Activated CD8-positive, alpha-beta T cell treated with anti-CD3 and anti-CD28 coated beads for 36 hours (primary cell): ENCODE data around the gene ZNF333. TPM values are rescaled to one million over a fixed set of nuclear protein-coding genes. Genes with fewer than 3 reads are reported as not detected.

Experiments used
- ATAC-seq: fragments of 200-7000 bp; cut with Tn5 transposase; one replicate; pipeline ENCODE4 v1.10.0; 2021; ENCODE audit warnings: mild to moderate bottlenecking, moderate library complexity
- CTCF ChIA-PET: fragments of 350-600 bp; sonication (Branson Sonifier 250); formaldehyde crosslinking; loops from one replicate; lab custom pipeline; 2021; ENCODE audit warnings: antibody characterized with exemption; lab: Charles Lee
- POLR2A ChIA-PET: fragments of 350-600 bp; sonication (Branson Sonifier 250); formaldehyde crosslinking; loops from one replicate; lab custom pipeline; 2021; ENCODE audit warnings: antibody characterized with exemption; lab: Charles Lee
- DNase-seq: peaks from one replicate; pipeline ENCODE4 v3.0.0-alpha.2; 2020
- H3K27ac Mint-ChIP-seq: one replicate; pipeline ENCODE4 v1.8.0; 2021; ENCODE audit warnings: mild to moderate bottlenecking, mixed read lengths
- H3K27me3 Mint-ChIP-seq: one replicate; pipeline ENCODE4 v1.8.0; 2021; ENCODE audit warnings: mixed read lengths
- H3K36me3 Mint-ChIP-seq: one replicate; pipeline ENCODE4 v1.8.0; 2021; ENCODE audit warnings: low read depth, mixed read lengths
- H3K4me1 Mint-ChIP-seq: one replicate; pipeline ENCODE4 v1.8.0; 2021; ENCODE audit warnings: low read depth, mixed read lengths
- H3K4me3 Mint-ChIP-seq: one replicate; pipeline ENCODE4 v1.8.0; 2021; ENCODE audit warnings: mild to moderate bottlenecking, moderate library complexity, mixed read lengths
- H3K9me3 Mint-ChIP-seq: one replicate; pipeline ENCODE4 v1.8.0; 2021; ENCODE audit warnings: mixed read lengths
- intact Hi-C: fragments of 100-400 bp; cut with micrococcal nuclease; formaldehyde crosslinking; loops from one replicate; pipeline ENCODE4 v1.10.0; 2022
- total RNA-seq, 2 experiments: library from RNA; stranded (reverse); gene quantifications; one replicate each; pipeline ENCODE4 v1.2.3, GENCODE V29; 2021
- TF ChIP-seq, protein P1 (sequence below): fragments of 200-600 bp; IDR thresholded peaks from one replicate; pipeline ENCODE4 v1.8.0; 2022; ENCODE audit warnings: antibody characterized with exemption, mild to moderate bottlenecking

Gene ZNF333
- total RNA-seq, 2 experiments from 2014 or later: 12.2 to 14.0 TPM

DNA sequence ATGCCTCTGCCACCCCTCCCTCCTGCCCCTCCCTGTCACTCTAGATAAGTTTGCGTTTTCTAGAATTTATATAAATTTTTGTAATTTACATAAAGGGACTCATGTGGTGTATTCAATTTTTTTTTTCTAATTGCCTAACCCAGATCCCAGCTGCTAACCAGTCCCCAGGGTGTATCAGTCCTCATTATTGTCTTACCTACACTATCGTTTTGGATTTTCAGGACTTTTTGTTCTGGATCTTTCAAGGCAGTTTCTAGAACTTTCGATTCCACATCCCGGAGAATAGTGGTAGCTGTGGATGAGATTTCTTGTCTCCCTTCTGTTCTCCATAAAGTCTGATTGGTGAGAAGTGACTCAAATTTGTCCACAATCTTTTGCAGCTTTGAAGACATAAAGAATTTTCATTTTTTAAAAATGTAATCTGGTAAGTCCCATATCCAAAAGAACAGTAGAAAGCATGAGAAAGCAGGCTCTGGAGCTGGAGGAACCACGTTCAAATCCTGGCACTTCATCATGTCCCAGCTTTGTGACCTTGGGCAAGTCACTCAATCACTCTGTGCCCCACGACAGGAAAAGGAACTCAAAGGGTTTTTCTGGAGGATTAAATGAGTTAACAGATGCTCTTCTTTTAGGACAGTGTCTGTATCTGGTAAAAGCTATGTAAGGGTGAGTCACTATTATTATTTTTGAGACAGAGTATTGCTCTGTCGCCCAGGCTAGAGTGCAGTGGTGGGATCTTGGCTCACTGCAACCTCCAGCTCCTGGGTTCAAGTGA lies 34.9 kb upstream of the ZNF333 start:
- intact Hi-C loops: no loop called here
- no peaks in the 10 kb centered on the region for H3K36me3 Mint-ChIP-seq
- no peaks in the 10 kb centered on the region for H3K4me1 Mint-ChIP-seq
- H3K27ac Mint-ChIP-seq: no peak overlapping the region
- no peak overlapping the region for H3K4me3 Mint-ChIP-seq
- peaks cover 10% of the 10 kb centered on the region for H3K27me3 Mint-ChIP-seq
- no peak for ATAC-seq
- DNase-seq: no peak
- TF ChIP-seq, protein P1, sequence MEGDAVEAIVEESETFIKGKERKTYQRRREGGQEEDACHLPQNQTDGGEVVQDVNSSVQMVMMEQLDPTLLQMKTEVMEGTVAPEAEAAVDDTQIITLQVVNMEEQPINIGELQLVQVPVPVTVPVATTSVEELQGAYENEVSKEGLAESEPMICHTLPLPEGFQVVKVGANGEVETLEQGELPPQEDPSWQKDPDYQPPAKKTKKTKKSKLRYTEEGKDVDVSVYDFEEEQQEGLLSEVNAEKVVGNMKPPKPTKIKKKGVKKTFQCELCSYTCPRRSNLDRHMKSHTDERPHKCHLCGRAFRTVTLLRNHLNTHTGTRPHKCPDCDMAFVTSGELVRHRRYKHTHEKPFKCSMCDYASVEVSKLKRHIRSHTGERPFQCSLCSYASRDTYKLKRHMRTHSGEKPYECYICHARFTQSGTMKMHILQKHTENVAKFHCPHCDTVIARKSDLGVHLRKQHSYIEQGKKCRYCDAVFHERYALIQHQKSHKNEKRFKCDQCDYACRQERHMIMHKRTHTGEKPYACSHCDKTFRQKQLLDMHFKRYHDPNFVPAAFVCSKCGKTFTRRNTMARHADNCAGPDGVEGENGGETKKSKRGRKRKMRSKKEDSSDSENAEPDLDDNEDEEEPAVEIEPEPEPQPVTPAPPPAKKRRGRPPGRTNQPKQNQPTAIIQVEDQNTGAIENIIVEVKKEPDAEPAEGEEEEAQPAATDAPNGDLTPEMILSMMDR: no peak
- no peaks in the 10 kb centered on the region for H3K9me3 Mint-ChIP-seq
- ChIA-PET POLR2A (no interaction called here), CTCF (interaction anchor here (1.3 kb wide), 1 partner anchor 30 kb away, joined by 3 read pairs; no protein-coding TSS in a partner anchor)

DNA sequence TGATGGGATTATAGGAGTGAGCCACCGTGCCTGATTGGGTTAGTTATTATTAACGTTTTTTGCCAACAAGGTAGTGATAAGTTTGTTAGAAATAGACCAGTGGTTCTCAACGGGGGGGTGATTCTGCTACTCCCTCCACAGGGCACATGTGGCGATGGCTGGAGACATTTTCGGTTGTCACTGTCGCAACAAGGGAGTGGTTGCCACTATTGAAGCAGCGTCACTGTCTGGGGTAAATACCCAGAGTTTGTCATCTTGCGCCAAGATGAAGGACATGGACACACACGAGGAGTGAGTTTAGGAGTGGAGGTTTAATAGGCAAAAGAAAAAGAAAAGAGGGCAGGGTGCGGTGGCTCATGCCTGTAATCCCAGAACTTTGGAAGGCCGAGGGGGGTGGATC lies 34.1 kb upstream of the ZNF333 start:
- no peaks in the 10 kb centered on the region for H3K9me3 Mint-ChIP-seq
- ChIA-PET CTCF (interaction anchor here (1.3 kb wide), 1 partner anchor 29 kb away, joined by 3 read pairs; no protein-coding TSS in a partner anchor), POLR2A (no interaction called here)
- no peaks in the 10 kb centered on the region for H3K36me3 Mint-ChIP-seq
- intact Hi-C loops: no loop called here
- H3K27me3 Mint-ChIP-seq: peaks cover 11% of the 10 kb centered on the region
- ATAC-seq (no peak), DNase-seq (no peak)
- H3K4me3 Mint-ChIP-seq: no peak overlapping the region
- no peaks in the 10 kb centered on the region for H3K4me1 Mint-ChIP-seq
- no peak overlapping the region for H3K27ac Mint-ChIP-seq
- TF ChIP-seq, protein P1: no peak

DNA sequence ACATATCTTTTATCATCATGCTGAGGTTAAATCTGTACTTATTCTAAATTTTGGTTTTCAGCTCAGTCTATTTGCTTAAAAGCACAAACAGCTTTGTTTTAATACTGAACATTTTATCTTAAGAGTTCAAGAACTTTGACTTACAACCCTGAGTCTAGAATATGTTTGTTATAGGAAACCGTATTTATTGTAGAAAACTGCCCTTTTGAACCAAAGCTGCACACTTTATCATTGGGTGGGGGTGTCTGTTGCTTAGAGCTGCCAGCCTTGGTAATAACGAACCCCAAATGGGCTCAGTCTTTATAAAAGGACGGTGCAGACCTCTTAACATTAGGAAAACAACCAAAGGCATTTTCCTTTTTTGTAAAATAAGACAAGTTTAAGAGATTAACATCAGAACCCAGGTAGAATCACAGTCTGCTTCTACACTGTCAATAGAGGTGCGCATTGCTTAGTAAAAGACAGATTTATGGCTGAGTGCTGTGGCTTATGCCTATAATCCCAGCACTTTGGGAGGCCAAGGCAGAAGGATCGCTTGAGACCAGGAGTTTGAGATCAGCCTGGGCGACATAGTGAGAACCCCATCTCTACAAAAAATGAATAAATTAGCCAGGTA lies 29.9 kb upstream of the ZNF333 start:
- intact Hi-C loops: no loop called here
- POLR2A ChIA-PET: no interaction called here
- ATAC-seq (no peak), DNase-seq (no peak)
- TF ChIP-seq, protein P1: no peak
- Mint-ChIP-seq H3K9me3 (no peaks in the 10 kb centered on the region), H3K4me3 (no peak overlapping the region), H3K27ac (no peak overlapping the region), H3K27me3 (peaks cover 11% of the 10 kb centered on the region), H3K36me3 (no peaks in the 10 kb centered on the region), H3K4me1 (no peaks in the 10 kb centered on the region)
- CTCF ChIA-PET: interaction anchor here (1.1 kb wide), 1 partner anchor 103 kb away, joined by 3 read pairs; no protein-coding TSS in a partner anchor

DNA sequence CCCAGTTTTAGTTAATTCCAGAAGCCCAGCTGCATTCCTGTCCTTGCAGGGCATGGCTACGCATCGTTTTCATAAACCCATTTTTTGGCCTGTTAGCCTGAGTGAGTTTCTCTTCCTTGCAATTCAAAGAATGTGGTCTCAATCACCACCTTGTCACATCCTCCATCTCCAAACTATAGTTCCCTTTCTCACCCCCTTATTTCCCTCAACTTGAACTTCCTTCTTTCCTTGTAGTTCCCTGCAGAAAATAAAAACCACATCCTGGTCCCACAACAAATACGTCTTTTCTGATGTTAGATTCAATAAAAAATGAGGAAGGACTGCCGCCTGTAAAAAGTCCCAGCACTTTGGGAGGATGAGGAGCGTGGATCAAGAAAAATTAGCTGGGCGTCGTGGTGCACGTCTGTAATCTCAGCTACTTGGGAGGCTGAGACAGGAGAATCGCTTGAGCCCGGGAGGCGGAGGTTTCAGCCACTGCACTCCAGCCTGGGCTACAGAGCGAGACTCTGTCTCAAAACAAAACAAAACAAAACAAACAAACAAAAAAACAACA lies 28.4 kb upstream of the ZNF333 start:
- H3K4me3 Mint-ChIP-seq: no peak overlapping the region
- ChIA-PET CTCF (no interaction called here), POLR2A (no interaction called here)
- H3K4me1 Mint-ChIP-seq: no peaks in the 10 kb centered on the region
- H3K27me3 Mint-ChIP-seq: peaks cover 9% of the 10 kb centered on the region
- no peak for ATAC-seq
- intact Hi-C loops: no loop called here
- no peak for DNase-seq
- no peak overlapping the region for H3K27ac Mint-ChIP-seq
- TF ChIP-seq, protein P1: no peak
- no peaks in the 10 kb centered on the region for H3K36me3 Mint-ChIP-seq
- H3K9me3 Mint-ChIP-seq: no peaks in the 10 kb centered on the region

DNA sequence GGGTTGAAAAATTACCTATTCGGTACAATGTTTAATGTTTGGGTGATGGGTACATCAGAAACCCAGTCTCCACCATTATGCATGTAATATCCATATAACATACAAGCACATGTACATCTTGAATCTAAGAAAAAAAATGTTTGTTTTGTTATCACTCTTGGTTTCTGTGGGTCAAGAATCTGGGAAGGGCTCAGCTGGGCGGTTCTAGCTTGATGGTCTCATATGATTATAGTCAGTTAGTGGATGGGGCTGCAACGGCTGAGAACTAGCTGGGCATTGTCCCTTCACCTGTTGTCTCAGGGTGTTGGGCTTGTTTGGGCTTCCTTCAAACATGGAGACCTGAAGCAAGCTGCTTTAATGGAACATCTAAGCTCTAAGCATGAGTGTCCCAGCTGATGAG lies 19.9 kb upstream of the ZNF333 start:
- Mint-ChIP-seq H3K27me3 (peaks cover 23% of the 10 kb centered on the region), H3K4me3 (no peak overlapping the region), H3K27ac (no peak overlapping the region), H3K9me3 (peaks cover 9% of the 10 kb centered on the region), H3K36me3 (peaks cover 6% of the 10 kb centered on the region), H3K4me1 (peaks cover 5% of the 10 kb centered on the region)
- ATAC-seq (no peak), DNase-seq (no peak)
- TF ChIP-seq, protein P1: no peak
- POLR2A ChIA-PET: no interaction called here
- CTCF ChIA-PET: interaction anchor here (0.9 kb wide), 1 partner anchor 15 kb away, joined by 3 read pairs; no protein-coding TSS in a partner anchor
- intact Hi-C loops: no loop called here
